Astrocyte of the spinal cord (primary cell): ENCODE data around the gene MARVELD1.

ENCODE experiments used
- DNase-seq: peaks from one replicate; pipeline ENCODE4 v3.0.0; 2011; ENCODE audit warnings: low read depth, low spot score
- H3K4me3 ChIP-seq: 2 replicates; pipeline ENCODE4 v1.5.1; 2011; ENCODE audit warnings: low read depth, mild to moderate bottlenecking, low read length, moderate library complexity
- in situ Hi-C: cut with HindIII; loops from 2 replicates; pipeline ENCODE4 v1.10.0; 2017; ENCODE audit warnings: low sequenced_read_pairs
- TF ChIP-seq, protein P1 (sequence below): IDR thresholded peaks from 2 replicates; pipeline ENCODE4 v1.5.1; 2012; ENCODE audit warnings: low read depth, mild to moderate bottlenecking, low read length, inconsistent platforms

The MARVELD1 gene

DNA sequence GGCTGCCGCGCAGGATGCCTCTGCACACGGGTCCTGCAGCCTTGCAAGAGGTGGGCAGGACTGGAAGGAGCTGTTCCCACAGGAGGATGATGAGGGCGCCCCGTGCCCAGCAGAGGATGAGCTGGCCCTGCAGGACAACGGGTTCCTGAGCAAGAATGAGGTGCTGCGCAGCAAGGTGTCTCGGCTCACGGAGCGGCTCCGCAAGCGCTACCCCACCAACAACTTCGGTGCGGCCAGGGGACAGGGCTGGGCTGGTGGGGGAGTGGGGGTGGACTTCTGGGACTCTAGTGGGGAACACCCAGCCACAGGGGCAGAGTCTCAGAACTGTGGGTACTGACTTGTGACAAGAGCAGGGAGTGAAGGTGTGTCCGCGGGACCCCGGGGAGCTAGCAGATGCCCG lies 39.4 kb downstream of the MARVELD1 start:
- TF ChIP-seq, protein P1, sequence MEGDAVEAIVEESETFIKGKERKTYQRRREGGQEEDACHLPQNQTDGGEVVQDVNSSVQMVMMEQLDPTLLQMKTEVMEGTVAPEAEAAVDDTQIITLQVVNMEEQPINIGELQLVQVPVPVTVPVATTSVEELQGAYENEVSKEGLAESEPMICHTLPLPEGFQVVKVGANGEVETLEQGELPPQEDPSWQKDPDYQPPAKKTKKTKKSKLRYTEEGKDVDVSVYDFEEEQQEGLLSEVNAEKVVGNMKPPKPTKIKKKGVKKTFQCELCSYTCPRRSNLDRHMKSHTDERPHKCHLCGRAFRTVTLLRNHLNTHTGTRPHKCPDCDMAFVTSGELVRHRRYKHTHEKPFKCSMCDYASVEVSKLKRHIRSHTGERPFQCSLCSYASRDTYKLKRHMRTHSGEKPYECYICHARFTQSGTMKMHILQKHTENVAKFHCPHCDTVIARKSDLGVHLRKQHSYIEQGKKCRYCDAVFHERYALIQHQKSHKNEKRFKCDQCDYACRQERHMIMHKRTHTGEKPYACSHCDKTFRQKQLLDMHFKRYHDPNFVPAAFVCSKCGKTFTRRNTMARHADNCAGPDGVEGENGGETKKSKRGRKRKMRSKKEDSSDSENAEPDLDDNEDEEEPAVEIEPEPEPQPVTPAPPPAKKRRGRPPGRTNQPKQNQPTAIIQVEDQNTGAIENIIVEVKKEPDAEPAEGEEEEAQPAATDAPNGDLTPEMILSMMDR = no peak

GRCh38 chr10:97754726-97755125 lies 41.2 kb downstream of the MARVELD1 start:
- DNase-seq = no peak
- TF ChIP-seq, protein P1 = no peak
- no peak overlapping the region for H3K4me3 ChIP-seq
- in situ Hi-C loops = no loop called here

More for the DNA sequence above, 39.4 kb downstream of the MARVELD1 start:
- DNase-seq = no peak
- in situ Hi-C loops = no loop called here
- H3K4me3 ChIP-seq = no peak overlapping the region

DNA sequence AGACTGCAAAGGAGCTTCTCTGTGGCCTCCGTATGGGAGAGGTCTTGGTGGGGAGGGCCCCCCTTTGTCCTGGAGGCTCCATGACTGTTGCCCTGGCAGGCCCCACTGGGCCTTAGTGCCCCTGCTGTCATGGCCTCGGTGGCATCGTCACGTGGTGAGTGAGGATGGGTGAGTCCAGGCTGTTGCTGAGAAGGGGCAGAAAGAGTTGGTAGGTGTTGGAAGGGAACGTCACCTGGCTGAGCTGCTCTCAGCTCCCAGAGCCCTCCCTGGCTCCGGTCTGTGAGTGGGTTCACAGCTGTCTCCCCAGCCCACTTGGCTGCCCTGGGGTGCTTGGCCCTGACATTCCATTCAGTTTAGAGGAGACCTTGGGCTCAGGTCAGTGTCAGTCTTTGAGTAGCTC lies 42.2 kb downstream of the MARVELD1 start:
- in situ Hi-C loops = no loop called here
- no peak for DNase-seq
- H3K4me3 ChIP-seq = no peak overlapping the region
- TF ChIP-seq, protein P1 = no peak

GRCh38 chr10:97757471-97757870 lies 43.9 kb downstream of the MARVELD1 start:
- DNase-seq = no peak
- TF ChIP-seq, protein P1 = no peak
- H3K4me3 ChIP-seq = no peak overlapping the region
- in situ Hi-C loops = no loop called here

DNA sequence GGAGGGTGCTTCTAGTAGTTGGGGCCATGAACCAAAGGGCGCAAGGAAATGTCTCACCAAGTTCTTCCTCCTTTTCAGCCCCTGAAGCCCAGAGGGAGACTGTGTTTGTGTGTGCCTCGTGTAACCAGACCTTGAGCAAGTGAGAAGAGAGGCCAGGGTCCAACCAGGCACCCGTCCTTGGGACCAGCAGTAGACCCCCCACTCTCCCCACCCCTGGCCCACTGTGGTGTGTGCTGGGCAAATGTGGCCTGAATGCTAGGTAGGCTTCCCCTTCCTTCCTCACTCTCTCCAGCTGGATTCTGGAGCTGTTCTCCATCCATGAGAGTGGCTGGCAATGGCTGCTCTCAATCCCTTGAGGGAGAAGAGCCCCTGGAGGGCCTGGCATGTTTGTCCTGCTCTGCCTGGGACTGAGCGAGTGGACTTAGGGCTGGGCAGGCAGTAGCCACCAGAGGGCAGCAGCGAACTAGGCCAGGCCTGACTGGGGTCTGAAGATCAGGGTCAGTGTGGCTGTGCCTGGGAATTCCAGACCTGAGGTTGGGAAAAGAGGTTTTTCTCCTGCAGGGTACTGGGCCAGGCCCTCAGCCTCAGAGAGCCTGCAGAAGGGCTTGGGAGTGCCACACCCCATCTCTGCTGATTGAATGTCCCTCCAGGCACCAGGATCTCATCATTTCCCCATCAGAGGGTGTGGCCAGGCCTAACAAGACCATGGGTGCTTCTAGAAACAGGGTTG lies 45.8 kb downstream of the MARVELD1 start:
- DNase-seq = peak; percentile 62
- TF ChIP-seq, protein P1 = peak; percentile 98
- in situ Hi-C loops = no loop called here
- H3K4me3 ChIP-seq = no peak overlapping the region

- TF ChIP-seq, protein P1 = no peak
- H3K4me3 ChIP-seq = no peak overlapping the region
- no peak for DNase-seq
- in situ Hi-C loops = no loop called here
These were observed 46.4 kb downstream of the MARVELD1 start for GRCh38 chr10:97759946-97760345.
